ENCODE results near the gene PIP5K1A.
"Not testable (repeated sequence)": the region's sequence is repeated elsewhere in the genome, so short reads cannot be mapped to it uniquely, and the experiment has no call there.

PIP5K1A gene

GRCh38 chr1:151193856-151194255 is 4.5 kb upstream of the PIP5K1A start:
- no peak for DNase-seq

- DNase-seq, result not testable (repeated sequence)
Observed at GRCh38 chr1:151194894-151195594, 3.3 kb upstream of the PIP5K1A start.

- peak; percentile 100 for DNase-seq
Observed at GRCh38 chr1:151196292-151196800, 2.0 kb upstream of the PIP5K1A start.

DNA sequence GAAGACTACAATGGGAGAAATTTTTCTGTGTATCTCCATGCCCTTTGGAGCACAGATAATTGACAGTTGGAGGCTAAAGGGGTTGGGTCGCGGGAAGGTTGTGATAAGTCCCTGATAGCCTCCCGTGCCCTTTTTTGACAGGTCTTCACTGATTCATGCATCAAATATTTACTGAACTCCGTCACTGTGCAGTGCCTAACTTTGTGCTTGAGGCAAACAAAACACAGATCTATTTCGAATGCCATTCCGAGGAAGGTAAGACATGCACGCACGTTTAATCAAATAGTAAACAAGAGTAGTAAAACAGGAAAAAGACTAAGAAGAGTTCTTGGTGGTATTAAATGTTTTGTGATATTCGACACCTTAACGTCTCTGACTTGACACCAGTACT is 494 bp upstream of the PIP5K1A start:
- DNase-seq, result no peak

DNA sequence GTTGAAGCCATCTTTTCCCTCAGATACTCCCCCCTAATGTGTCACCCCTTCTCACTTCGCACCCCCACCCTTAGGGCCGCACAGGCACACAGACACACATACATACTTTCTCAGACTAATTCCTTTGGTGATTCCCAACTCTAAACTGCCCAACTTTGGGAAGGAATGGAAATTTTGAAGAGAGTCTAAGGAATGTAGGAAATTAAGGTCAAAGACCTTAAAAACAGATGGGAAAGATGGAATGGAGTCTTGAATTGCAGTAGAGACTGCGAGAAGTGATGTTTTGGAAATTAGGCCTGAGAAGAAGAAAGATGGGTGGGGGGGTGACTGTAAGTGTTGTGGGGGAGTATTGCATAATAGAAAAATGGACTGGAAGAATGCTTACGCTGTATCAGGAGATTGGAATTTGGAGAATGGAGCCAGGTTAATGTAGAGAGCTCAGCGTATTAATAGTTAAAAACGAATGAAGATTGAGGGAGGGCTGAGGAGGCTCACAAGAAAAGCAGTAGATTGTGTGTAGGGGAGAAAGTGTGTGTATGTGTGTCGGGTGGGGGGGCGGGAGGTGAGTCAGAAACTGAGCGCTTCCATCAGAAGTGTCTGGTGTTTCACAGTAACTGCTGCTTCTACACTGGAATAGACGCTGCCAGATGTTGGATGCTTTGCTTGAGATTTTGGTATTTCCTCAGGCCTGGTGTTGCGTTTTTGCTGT is 1.7 kb downstream of the PIP5K1A start:
- DNase-seq, result peak; percentile 96

DNA sequence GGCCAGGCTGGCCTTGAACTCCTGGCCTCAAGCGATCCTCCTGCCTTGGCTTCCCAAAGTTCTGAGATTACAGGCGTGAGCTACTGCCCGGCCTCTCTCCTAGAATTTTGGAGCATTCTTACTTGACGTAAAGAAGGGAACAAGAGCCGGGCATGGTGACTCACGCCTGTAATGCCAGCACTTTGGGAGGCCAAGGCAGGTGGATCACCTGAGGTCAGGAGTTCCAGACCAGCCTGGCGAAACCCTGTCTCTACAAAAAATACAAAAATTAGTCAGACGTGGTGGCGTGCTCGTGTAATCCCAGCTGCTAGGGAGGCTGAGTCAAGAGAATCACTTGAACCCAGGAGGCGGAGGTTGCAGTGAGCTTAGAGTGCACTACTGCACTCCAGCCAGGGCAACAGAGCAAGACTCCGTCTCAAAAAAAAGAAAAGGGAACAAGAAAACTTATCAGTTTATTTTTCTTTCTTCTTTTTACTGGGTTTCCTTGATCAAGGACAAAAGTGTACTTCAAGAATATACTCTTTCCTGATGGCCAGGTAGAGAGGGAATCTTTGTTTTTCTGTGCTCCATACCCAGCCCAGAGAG is 7.1 kb downstream of the PIP5K1A start:
- not testable (repeated sequence) for DNase-seq

GRCh38 chr1:151210830-151211229 is 12.5 kb downstream of the PIP5K1A start:
- DNase-seq, result no peak

GRCh38 chr1:151211972-151212705 is 13.8 kb downstream of the PIP5K1A start:
- no peak for DNase-seq

DNA sequence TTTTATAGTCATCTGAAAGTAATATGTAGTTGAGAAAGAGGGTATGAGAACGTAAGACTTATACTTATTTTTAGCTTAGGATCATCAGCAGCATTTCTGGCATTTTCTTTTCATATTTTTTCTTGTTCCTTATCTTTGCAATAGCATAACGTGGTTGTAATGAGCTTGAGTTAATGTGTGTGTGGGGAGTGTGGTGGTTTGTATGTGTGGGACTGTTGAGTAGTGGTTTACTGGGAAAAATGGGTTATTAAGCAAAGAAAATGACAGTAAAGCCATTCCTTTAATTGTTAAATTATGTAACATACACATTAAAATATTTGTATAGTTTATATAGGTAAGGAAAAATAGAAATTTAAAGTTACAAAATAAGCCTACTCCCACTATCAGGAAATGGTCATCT is 15.2 kb downstream of the PIP5K1A start:
- DNase-seq, result no peak

DNA sequence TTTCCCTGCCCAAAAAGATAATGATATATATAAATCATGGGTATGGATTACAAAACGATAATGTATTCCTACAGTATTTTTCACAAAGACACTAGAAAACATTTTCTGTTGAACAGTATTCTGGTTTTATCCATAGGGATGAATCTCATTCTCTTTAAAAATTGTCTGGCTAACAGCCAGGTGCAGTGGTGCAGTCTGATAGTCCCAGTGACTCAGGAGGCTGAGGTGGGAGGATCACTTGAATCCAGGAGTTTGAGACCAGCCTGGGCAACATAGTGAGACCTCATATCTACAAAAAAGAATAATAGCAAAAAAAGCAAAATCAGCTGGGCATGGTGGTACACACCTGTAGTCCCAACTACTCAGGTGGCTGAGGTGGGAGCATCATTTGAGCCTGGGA is 23.3 kb downstream of the PIP5K1A start:
- no peak for DNase-seq

DNA sequence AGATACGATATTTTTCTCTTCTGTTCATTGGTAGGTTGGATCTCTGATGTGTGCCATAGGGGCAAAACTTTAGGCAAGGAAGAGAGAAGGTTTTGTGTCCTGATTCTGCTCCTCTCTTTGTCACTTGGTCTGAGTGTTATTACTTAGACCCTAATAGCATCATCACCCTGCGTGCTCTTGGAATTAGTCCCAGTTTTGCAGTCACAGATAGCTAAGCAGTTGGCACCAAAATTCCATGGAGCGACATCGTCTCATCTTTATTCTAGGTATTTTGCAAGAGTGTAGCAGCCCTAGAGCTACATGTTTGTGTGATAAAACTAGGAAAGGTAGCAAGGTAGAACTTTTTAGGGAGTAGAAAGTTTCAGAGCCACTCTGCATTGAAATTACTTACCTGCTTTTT is 23.8 kb downstream of the PIP5K1A start:
- no peak for DNase-seq

GRCh38 chr1:151235235-151235634 is 36.9 kb downstream of the PIP5K1A start:
- no peak for DNase-seq

GRCh38 chr1:151237678-151238466 is 39.5 kb downstream of the PIP5K1A start:
- DNase-seq, result no peak

- peak; percentile 100 for DNase-seq
Observed at GRCh38 chr1:151238467-151238739, 40.1 kb downstream of the PIP5K1A start.

GRCh38 chr1:151242442-151242841 is 44.1 kb downstream of the PIP5K1A start:
- no peak for DNase-seq

DNA sequence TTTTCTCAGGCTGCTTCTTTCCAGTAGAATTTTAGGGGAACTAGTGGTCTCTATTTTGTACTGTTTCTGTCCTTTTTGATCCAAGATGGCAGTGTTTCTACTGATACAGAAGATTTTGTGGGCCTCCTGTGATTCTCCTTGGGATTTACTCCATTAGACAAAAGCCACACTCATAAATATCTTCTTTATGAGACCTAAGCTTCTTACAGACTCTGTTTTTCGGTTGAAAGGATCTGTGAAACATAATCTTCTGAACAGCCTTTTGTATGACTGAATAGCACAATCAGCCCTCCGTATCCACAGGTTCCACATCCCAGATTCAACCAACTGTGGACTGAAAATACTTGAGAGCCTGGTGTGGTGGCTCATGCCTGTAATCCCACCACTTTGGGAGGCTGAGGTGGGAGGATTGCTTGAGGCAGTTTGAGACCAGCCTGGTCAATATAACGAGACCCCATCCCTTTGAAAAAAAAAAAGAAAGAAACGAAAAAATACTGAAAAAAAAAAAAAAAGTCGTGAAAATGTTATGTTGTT is 45.4 kb downstream of the PIP5K1A start:
- no peak for DNase-seq

DNA sequence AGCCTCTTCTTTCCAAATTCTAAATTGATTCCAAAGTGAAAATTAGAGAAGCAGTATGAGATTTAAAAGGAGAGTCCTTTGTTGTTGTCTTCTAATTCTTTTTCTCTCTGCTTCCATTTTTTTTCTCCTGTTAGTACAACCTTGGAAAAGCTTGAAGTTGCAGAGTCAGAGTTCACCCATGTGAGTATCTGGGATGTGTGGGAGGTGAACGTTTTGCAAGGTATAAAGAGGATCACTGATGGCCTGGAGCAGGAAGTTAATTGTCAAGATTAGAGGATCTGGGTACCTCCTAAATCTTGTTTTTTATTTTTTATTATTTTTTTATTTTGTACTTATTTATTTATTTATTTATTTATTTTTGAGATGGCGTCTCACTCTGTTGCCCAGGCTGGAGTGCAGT is 48.4 kb downstream of the PIP5K1A start:
- no peak for DNase-seq

- peak; percentile 100 for DNase-seq
Observed at GRCh38 chr1:151251656-151252470, 53.5 kb downstream of the PIP5K1A start.

- peak; percentile 100 for DNase-seq
Observed at GRCh38 chr1:151254217-151255213, 56.2 kb downstream of the PIP5K1A start, which contains the start of gene PSMD4. TSS of gene PSMD4 (plus strand) at chr1:151254734. CDS start at chr1:151254783, 49 bp downstream.

GRCh38 chr1:151255381-151255780 is 57.0 kb downstream of the PIP5K1A start:
- peak; percentile 95 for DNase-seq

Measured in DMS 273 treated with DMSO at 0.1 percent for 48 hours (cell line).